NCI-H526 (cell line): Measurements from ENCODE around the gene ADSS2.
"Not testable (repeated sequence)": the region's sequence is repeated elsewhere in the genome, so short reads cannot be mapped to it uniquely, and the experiment has no call there.

ENCODE experiments used
- DNase-seq, 2 experiments: peaks; one replicate each; lab custom pipeline; 2025; lab: John Stamatoyannopoulos, UW

The ADSS2 gene

GRCh38 chr1:244451539-244451950 lies at the start of gene ADSS2:
Gene ADSS2, minus strand, starts transcription at chr1:244451909. Its CDS starts 92 bp downstream, at chr1:244451817.
- DNase-seq = peak in 1 of 2 experiments; percentile 62

- not testable (repeated sequence) for DNase-seq
Observed at GRCh38 chr1:244500515-244500914, 48.8 kb upstream of the ADSS2 start.

- not testable (repeated sequence) for DNase-seq
Observed at GRCh38 chr1:244499484-244499883, 47.8 kb upstream of the ADSS2 start.

GRCh38 chr1:244497805-244498204 lies 46.1 kb upstream of the ADSS2 start:
- DNase-seq = no peak

GRCh38 chr1:244496186-244496585 lies 44.5 kb upstream of the ADSS2 start:
- no peak for DNase-seq

GRCh38 chr1:244494653-244495052 lies 42.9 kb upstream of the ADSS2 start:
- DNase-seq = no peak

- not testable (repeated sequence) for DNase-seq
Observed at GRCh38 chr1:244484971-244485370, 33.3 kb upstream of the ADSS2 start.

GRCh38 chr1:244473059-244473605 lies 21.4 kb upstream of the ADSS2 start:
- DNase-seq = no peak

GRCh38 chr1:244466724-244467123 lies 15.0 kb upstream of the ADSS2 start:
- DNase-seq = no peak

- peak; percentile 36 to 88 for DNase-seq
Observed at GRCh38 chr1:244461245-244462071, 9.7 kb upstream of the ADSS2 start, which contains the start of gene CATSPERE. Gene CATSPERE, plus strand, starts transcription at chr1:244461273. Its CDS starts 157 bp downstream, at chr1:244461430.

- no peak for DNase-seq
Observed at GRCh38 chr1:244460197-244460596, 8.5 kb upstream of the ADSS2 start.

GRCh38 chr1:244458781-244459180 lies 7.1 kb upstream of the ADSS2 start:
- DNase-seq = no peak

- no peak for DNase-seq
Observed at GRCh38 chr1:244456586-244456985, 4.9 kb upstream of the ADSS2 start.

GRCh38 chr1:244454412-244454811 lies 2.7 kb upstream of the ADSS2 start:
- no peak for DNase-seq

- DNase-seq = peak; percentile 94 to 98
Observed at GRCh38 chr1:244451951-244452795, 464 bp upstream of the ADSS2 start.

GRCh38 chr1:244450597-244451538 lies 841 bp downstream of the ADSS2 start:
- DNase-seq = peak in 1 of 2 experiments; percentile 34

- DNase-seq = no peak
Observed at GRCh38 chr1:244449936-244450508, 1.7 kb downstream of the ADSS2 start.

- no peak for DNase-seq
Observed at GRCh38 chr1:244448279-244449036, 3.3 kb downstream of the ADSS2 start.

- DNase-seq = no peak
Observed at GRCh38 chr1:244447552-244447951, 4.2 kb downstream of the ADSS2 start.

- DNase-seq = no peak
Observed at GRCh38 chr1:244447024-244447423, 4.7 kb downstream of the ADSS2 start.
